Suprapubic skin (tissue), 4 donors: Measurements from ENCODE around the gene ZNF117. TPM values are rescaled to one million over a fixed set of nuclear protein-coding genes. Genes with fewer than 3 reads are reported as not detected.
"Not testable (repeated sequence)": the region's sequence is repeated elsewhere in the genome, so short reads cannot be mapped to it uniquely, and the experiment has no call there.

Source experiments
- DNase-seq, 2 donors: peaks; one replicate each; pipeline ENCODE4 v3.0.0-alpha.2; 2019; ENCODE audit warnings: low spot score in 2 of 2
- H3K27ac ChIP-seq: fragments of 200-600 bp; sonication (generic); one replicate; pipeline ENCODE4 v1.5.1; 2019
- H3K27me3 ChIP-seq: fragments of 200-600 bp; sonication (generic); one replicate; pipeline ENCODE4 v1.5.1; 2019
- H3K36me3 ChIP-seq: fragments of 200-600 bp; sonication (generic); one replicate; pipeline ENCODE4 v1.5.1; 2019
- H3K4me1 ChIP-seq: fragments of 200-600 bp; sonication (generic); one replicate; pipeline ENCODE4 v1.5.1; 2019
- H3K4me3 ChIP-seq: fragments of 200-600 bp; sonication (generic); one replicate; pipeline ENCODE4 v1.5.1; 2019; ENCODE audit warnings: mild to moderate bottlenecking
- H3K9me3 ChIP-seq: fragments of 200-600 bp; sonication (generic); one replicate; pipeline ENCODE4 v1.5.1; 2019
- CTCF ChIP-seq, 2 donors: fragments of 200-600 bp in 1 of 2; fragments of 450-650 bp in 1 of 2; sonication (generic) in 1 of 2; IDR thresholded peaks; one replicate each; pipeline ENCODE4 v1.5.1; 2016 to 2019; ENCODE audit warnings: antibody characterized with exemption in 2 of 2, mild to moderate bottlenecking in 1 of 2, moderate library complexity in 1 of 2
- EP300 ChIP-seq: sonication (generic); formaldehyde crosslinking; IDR thresholded peaks from one replicate; pipeline ENCODE4 v1.6.1; 2017; ENCODE audit warnings: antibody characterized with exemption
- POLR2A ChIP-seq, 2 donors: fragments of 450-650 bp; IDR thresholded peaks; one replicate each; pipeline ENCODE4 v1.6.1; 2017; ENCODE audit warnings: antibody characterized with exemption in 2 of 2, mild to moderate bottlenecking in 2 of 2, moderate library complexity in 2 of 2
- POLR2AphosphoS5 ChIP-seq, 3 donors: sonication (generic); formaldehyde crosslinking; IDR thresholded peaks; one replicate each; pipeline ENCODE4 v1.6.1; 2017; ENCODE audit warnings: antibody characterized with exemption in 3 of 3
- WGBS: methylation state at CpG from one replicate; pipeline ENCODE4 v1.1.5; 2018; 5-methylcytosine and 5-hydroxymethylcytosine counted together
- total RNA-seq, 4 donors: library from RNA; depleted of rRNA; stranded (reverse); fragments of >200 nt; gene quantifications; one replicate each; pipeline ENCODE4 v1.1.0, GENCODE V29; 2016

ZNF117 gene
- total RNA-seq, 4 donors from 2014 or later, result 5.3 to 18.2 (median 11.8) TPM

DNA sequence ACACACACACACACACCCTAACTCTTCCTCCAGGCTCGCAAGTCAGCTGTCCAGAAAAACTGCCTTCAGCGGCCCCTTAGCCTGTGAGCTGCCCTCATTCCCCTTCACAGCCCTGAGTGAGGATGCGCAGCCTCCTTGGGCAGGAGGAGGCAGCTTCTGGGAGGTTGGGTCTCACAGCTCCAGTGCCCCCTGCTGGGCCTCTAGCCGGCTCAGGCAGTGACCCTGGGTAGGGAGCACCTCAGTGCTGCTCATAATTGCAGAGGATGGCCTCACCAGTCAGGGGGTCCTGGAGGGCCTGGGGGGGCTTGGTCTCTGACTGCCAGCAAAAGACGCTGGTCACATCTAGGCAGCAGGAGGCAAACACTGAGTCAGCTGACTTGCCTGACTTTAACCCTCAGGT lies 44.1 kb downstream of the ZNF117 start:
- DNase-seq, result no peak
- Histone ChIP-seq H3K36me3 (no peaks in the 10 kb centered on the region), H3K27me3 (peaks cover 3% of the 10 kb centered on the region), H3K4me1 (peaks cover 38% of the 10 kb centered on the region), H3K27ac (peak overlapping the region; percentile 73), H3K9me3 (no peaks in the 10 kb centered on the region), H3K4me3 (peak overlapping the region; percentile 57)
- TF ChIP-seq POLR2AphosphoS5 (IDR thresholded peaks at IDR 0.05) (no peak), CTCF (IDR thresholded peaks at IDR 0.05) (peak in 1 of 2 donors; percentile 14), POLR2A (IDR thresholded peaks at IDR 0.05) (no peak)
- WGBS, result 25% methylated on average over 4 of the region's 5 CpGs

GRCh38 chr7:64945503-64946175 lies 45.2 kb downstream of the ZNF117 start:
- Histone ChIP-seq H3K27ac (no peak overlapping the region), H3K4me1 (peaks cover 33% of the 10 kb centered on the region), H3K9me3 (no peaks in the 10 kb centered on the region), H3K36me3 (no peaks in the 10 kb centered on the region), H3K4me3 (no peak overlapping the region), H3K27me3 (peaks cover 3% of the 10 kb centered on the region)
- TF ChIP-seq POLR2A (IDR thresholded peaks at IDR 0.05) (no peak), EP300 (no peak), CTCF (IDR thresholded peaks at IDR 0.05) (no peak), POLR2AphosphoS5 (IDR thresholded peaks at IDR 0.05) (no peak)
- DNase-seq, result no peak
- WGBS, result 34% methylated on average over 2 of the region's 2 CpGs

GRCh38 chr7:64944667-64945502 lies 46.0 kb downstream of the ZNF117 start:
- not testable (repeated sequence) for H3K9me3 ChIP-seq, DNase-seq, H3K4me3 ChIP-seq, H3K36me3 ChIP-seq, H3K27ac ChIP-seq, H3K27me3 ChIP-seq
- 79% methylated on average over 5 of the region's 5 CpGs for WGBS
- peaks cover 31% of the 10 kb centered on the region for H3K4me1 ChIP-seq

DNA sequence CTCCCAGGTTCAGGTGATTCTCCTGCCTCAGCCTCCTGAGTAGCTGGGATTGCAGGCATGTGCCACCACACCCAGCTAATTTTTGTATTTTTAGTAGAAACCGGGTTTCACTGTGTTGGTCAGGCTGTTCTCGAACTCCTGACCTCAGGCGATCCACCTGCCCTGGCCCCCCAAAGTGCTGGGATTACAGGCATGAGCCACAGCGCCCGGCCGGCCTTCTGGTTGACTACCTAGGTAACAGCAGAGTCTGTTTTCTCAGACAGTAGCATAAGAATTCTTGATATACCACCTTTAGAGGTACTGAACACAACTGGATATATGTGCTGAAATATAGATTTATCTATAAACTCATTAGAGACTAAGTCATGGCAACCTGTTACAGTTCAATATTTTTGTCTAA lies 50.8 kb downstream of the ZNF117 start:
- 97% methylated on average over 6 of the region's 6 CpGs for WGBS
- not testable (repeated sequence) for H3K27ac ChIP-seq, H3K9me3 ChIP-seq, DNase-seq, H3K4me3 ChIP-seq, H3K36me3 ChIP-seq, H3K27me3 ChIP-seq, H3K4me1 ChIP-seq

GRCh38 chr7:64938540-64938939 lies 52.3 kb downstream of the ZNF117 start:
- Histone ChIP-seq H3K4me3 (no peak overlapping the region), H3K9me3 (peaks cover 8% of the 10 kb centered on the region), H3K27me3 (no peaks in the 10 kb centered on the region), H3K4me1 (no peaks in the 10 kb centered on the region), H3K27ac (no peak overlapping the region), H3K36me3 (no peaks in the 10 kb centered on the region)
- no peak for TF ChIP-seq POLR2A (IDR thresholded peaks at IDR 0.05)
- no peak for TF ChIP-seq EP300
- no peak for TF ChIP-seq POLR2AphosphoS5 (IDR thresholded peaks at IDR 0.05)
- no peak for TF ChIP-seq CTCF (IDR thresholded peaks at IDR 0.05)
- WGBS, result 86% methylated on average over 1 of the region's 1 CpG
- DNase-seq, result no peak

- TF ChIP-seq POLR2AphosphoS5 (IDR thresholded peaks at IDR 0.05) (no peak), POLR2A (IDR thresholded peaks at IDR 0.05) (no peak), EP300 (no peak), CTCF (IDR thresholded peaks at IDR 0.05) (no peak)
- no peak overlapping the region for H3K27ac ChIP-seq
- H3K4me1 ChIP-seq, result no peaks in the 10 kb centered on the region
- H3K36me3 ChIP-seq, result no peaks in the 10 kb centered on the region
- 93% methylated on average over 1 of the region's 1 CpG for WGBS
- H3K4me3 ChIP-seq, result no peak overlapping the region
- no peaks in the 10 kb centered on the region for H3K27me3 ChIP-seq
- no peak for DNase-seq
- peaks cover 12% of the 10 kb centered on the region for H3K9me3 ChIP-seq
These were observed 56.4 kb downstream of the ZNF117 start for GRCh38 chr7:64934478-64934877.

GRCh38 chr7:64928252-64929187 lies 62.3 kb downstream of the ZNF117 start:
- H3K4me3 ChIP-seq, DNase-seq, H3K27ac ChIP-seq, H3K4me1 ChIP-seq, H3K27me3 ChIP-seq: not testable (repeated sequence)
- 92% methylated on average over 4 of the region's 4 CpGs for WGBS
- H3K36me3 ChIP-seq, result peaks cover 49% of the 10 kb centered on the region
- peaks cover 26% of the 10 kb centered on the region for H3K9me3 ChIP-seq
